ENCODE measurements around the gene CDHR3. TPM values are rescaled to one million over a fixed set of nuclear protein-coding genes. Genes with fewer than 3 reads are reported as not detected.

The CDHR3 gene
- polyA plus RNA-seq, 1 experiment = 1.9 TPM

GRCh38 chr7:106070567-106071254, 107.6 kb downstream of the CDHR3 start:
- ChIA-PET POLR2A (no interaction called here), CTCF (interaction anchor here (1.5 kb wide), 1 partner anchor 83 kb away, joined by 4 read pairs; no protein-coding TSS in a partner anchor)
- Histone ChIP-seq H3K9me3 (ENCODE audit: control insufficient read depth, insufficient read depth, low read length) (no peaks in the 10 kb centered on the region), H3K4me3 (ENCODE audit: low read depth, low read length) (no peak overlapping the region), H3K27me3 (ENCODE audit: control insufficient read depth, insufficient read depth, low read length) (peaks cover 2% of the 10 kb centered on the region), H3K27ac (ENCODE audit: low read depth, low read length) (no peak overlapping the region)
- DNase-seq (ENCODE audit: low read depth, low spot score) = no peak
- TF ChIP-seq, protein P1, sequence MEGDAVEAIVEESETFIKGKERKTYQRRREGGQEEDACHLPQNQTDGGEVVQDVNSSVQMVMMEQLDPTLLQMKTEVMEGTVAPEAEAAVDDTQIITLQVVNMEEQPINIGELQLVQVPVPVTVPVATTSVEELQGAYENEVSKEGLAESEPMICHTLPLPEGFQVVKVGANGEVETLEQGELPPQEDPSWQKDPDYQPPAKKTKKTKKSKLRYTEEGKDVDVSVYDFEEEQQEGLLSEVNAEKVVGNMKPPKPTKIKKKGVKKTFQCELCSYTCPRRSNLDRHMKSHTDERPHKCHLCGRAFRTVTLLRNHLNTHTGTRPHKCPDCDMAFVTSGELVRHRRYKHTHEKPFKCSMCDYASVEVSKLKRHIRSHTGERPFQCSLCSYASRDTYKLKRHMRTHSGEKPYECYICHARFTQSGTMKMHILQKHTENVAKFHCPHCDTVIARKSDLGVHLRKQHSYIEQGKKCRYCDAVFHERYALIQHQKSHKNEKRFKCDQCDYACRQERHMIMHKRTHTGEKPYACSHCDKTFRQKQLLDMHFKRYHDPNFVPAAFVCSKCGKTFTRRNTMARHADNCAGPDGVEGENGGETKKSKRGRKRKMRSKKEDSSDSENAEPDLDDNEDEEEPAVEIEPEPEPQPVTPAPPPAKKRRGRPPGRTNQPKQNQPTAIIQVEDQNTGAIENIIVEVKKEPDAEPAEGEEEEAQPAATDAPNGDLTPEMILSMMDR (IDR thresholded peaks at IDR 0.05; ENCODE audit: low read depth, low read length) = no peak

- no peak overlapping the region for H3K27ac ChIP-seq (ENCODE audit: low read depth, low read length)
- POLR2A ChIA-PET = no interaction called here
- peaks cover 2% of the 10 kb centered on the region for H3K27me3 ChIP-seq (ENCODE audit: control insufficient read depth, insufficient read depth, low read length)
- CTCF ChIA-PET = interaction anchor here (1.4 to 2.3 kb wide), 3 partner anchors 14 to 82 kb away, joined by 4 to 10 read pairs (median 4); no protein-coding TSS in a partner anchor
- TF ChIP-seq, protein P1 (IDR thresholded peaks at IDR 0.05; ENCODE audit: low read depth, low read length) = no peak
- H3K4me3 ChIP-seq (ENCODE audit: low read depth, low read length) = no peak overlapping the region
- DNase-seq (ENCODE audit: low read depth, low spot score) = no peak
- H3K9me3 ChIP-seq (ENCODE audit: control insufficient read depth, insufficient read depth, low read length) = no peaks in the 10 kb centered on the region
Observed at GRCh38 chr7:106071356-106071998, 108.4 kb downstream of the CDHR3 start.

GRCh38 chr7:106071999-106072714, 109.1 kb downstream of the CDHR3 start:
- H3K4me3 ChIP-seq (ENCODE audit: low read depth, low read length) = no peak overlapping the region
- H3K27me3 ChIP-seq (ENCODE audit: control insufficient read depth, insufficient read depth, low read length) = peaks cover 2% of the 10 kb centered on the region
- no peak for DNase-seq (ENCODE audit: low read depth, low spot score)
- ChIA-PET CTCF (interaction anchor here (1.4 to 2.3 kb wide), 3 partner anchors 15 to 82 kb away, joined by 4 to 10 read pairs (median 4); no protein-coding TSS in a partner anchor), POLR2A (no interaction called here)
- no peak overlapping the region for H3K27ac ChIP-seq (ENCODE audit: low read depth, low read length)
- TF ChIP-seq, protein P1 (IDR thresholded peaks at IDR 0.05; ENCODE audit: low read depth, low read length) = no peak
- no peaks in the 10 kb centered on the region for H3K9me3 ChIP-seq (ENCODE audit: control insufficient read depth, insufficient read depth, low read length)

DNA sequence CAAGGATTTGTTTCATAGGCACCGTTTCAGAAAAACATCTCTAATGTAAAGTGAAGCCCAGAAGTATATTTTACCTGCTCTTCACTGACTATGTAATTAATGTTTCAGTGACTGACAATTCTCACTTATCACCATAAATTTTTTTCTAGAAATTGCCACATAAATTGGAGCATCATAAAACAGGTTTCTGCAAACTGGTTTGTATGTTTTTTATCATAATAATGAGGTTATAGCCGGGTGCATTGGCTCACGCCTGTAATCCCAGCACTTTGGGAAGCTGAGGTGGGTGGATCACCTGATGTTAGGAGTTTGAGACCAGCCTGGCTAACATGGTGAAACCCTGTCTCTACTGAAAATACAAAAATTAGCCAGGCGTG, 109.6 kb downstream of the CDHR3 start:
- DNase-seq (ENCODE audit: low read depth, low spot score) = no peak
- Histone ChIP-seq H3K27ac (ENCODE audit: low read depth, low read length) (no peak overlapping the region), H3K27me3 (ENCODE audit: control insufficient read depth, insufficient read depth, low read length) (peaks cover 2% of the 10 kb centered on the region), H3K9me3 (ENCODE audit: control insufficient read depth, insufficient read depth, low read length) (no peaks in the 10 kb centered on the region), H3K4me3 (ENCODE audit: low read depth, low read length) (no peak overlapping the region)
- CTCF ChIA-PET = interaction anchor here (1.4 to 2.3 kb wide), 3 partner anchors 15 to 81 kb away, joined by 4 to 10 read pairs (median 4); no protein-coding TSS in a partner anchor
- POLR2A ChIA-PET = interaction anchor here (0.6 kb wide), 1 partner anchor 213 kb away, joined by 3 read pairs; no protein-coding TSS in a partner anchor
- TF ChIP-seq, protein P1 (IDR thresholded peaks at IDR 0.05; ENCODE audit: low read depth, low read length) = no peak

Data from AG04450 (cell line).